Liver (tissue), 9 donors: ENCODE results near the gene RBM10. TPM values are rescaled to one million over a fixed set of nuclear protein-coding genes. Genes with fewer than 3 reads are reported as not detected.

Experiments
- DNase-seq: peaks from one replicate; pipeline ENCODE4 v3.0.0-alpha.2; 2017; ENCODE audit warnings: low spot score
- H3K27ac ChIP-seq, 2 donors: one replicate each; pipeline ENCODE4 v1.7.0; 2013; ENCODE audit warnings: inconsistent platforms in 2 of 2, low read length in 2 of 2, control low read depth in 1 of 2, low read depth in 1 of 2, mild to moderate bottlenecking in 1 of 2
- H3K27me3 ChIP-seq, 4 donors: one replicate each; pipeline versions ENCODE4 v1.6.1 to v1.7.0; 2013; ENCODE audit warnings: low read length in 3 of 4, inconsistent platforms in 1 of 4, mild to moderate bottlenecking in 1 of 4, moderate library complexity in 1 of 4; ENCODE audit not compliant: control insufficient read depth in 4 of 4, insufficient read depth in 4 of 4
- H3K36me3 ChIP-seq, 4 donors: one replicate each; pipeline versions ENCODE4 v1.6.1 to v1.7.0; 2013; ENCODE audit warnings: low read length in 3 of 4, mild to moderate bottlenecking in 3 of 4, low read depth in 1 of 4, moderate library complexity in 1 of 4; ENCODE audit not compliant: control insufficient read depth in 4 of 4, insufficient read depth in 3 of 4
- H3K4me1 ChIP-seq, 4 donors: one replicate each; pipeline versions ENCODE4 v1.6.1 to v1.7.0; 2013; ENCODE audit warnings: low read length in 3 of 4, mild to moderate bottlenecking in 3 of 4, moderate library complexity in 1 of 4; ENCODE audit not compliant: control insufficient read depth in 4 of 4, insufficient read depth in 4 of 4
- H3K4me3 ChIP-seq, 3 donors: one replicate each; pipeline versions ENCODE4 v1.6.1 to v1.7.0; 2013; ENCODE audit warnings: low read length in 3 of 3, control low read depth in 1 of 3, low read depth in 1 of 3, mild to moderate bottlenecking in 1 of 3
- H3K9ac ChIP-seq, 2 donors: one replicate each; pipeline ENCODE4 v1.7.0; 2013; ENCODE audit warnings: low read length in 2 of 2, mild to moderate bottlenecking in 2 of 2, moderate library complexity in 2 of 2, control low read depth in 1 of 2, low read depth in 1 of 2
- H3K9me3 ChIP-seq, 4 donors: one replicate each; pipeline versions ENCODE4 v1.6.1 to v1.7.0; 2013; ENCODE audit warnings: low read length in 3 of 4; ENCODE audit not compliant: control insufficient read depth in 4 of 4
- EGR1 ChIP-seq, 2 donors: IDR thresholded peaks; 2 replicates each; pipeline ENCODE4 v1.6.1; 2016 to 2018; ENCODE audit warnings: antibody characterized with exemption in 2 of 2, low read depth in 2 of 2
- FOXA1 ChIP-seq: IDR thresholded peaks from 2 replicates; pipeline ENCODE4 v1.6.1; 2016; ENCODE audit warnings: antibody characterized with exemption
- FOXA2 ChIP-seq: IDR thresholded peaks from 2 replicates; pipeline ENCODE4 v1.6.1; 2016; ENCODE audit warnings: antibody characterized with exemption
- GABPA ChIP-seq, 2 donors: IDR thresholded peaks in 1 of 2; conservative IDR thresholded peaks in 1 of 2; 2 replicates each; pipeline ENCODE4 v1.6.1; 2016; ENCODE audit warnings: antibody characterized with exemption in 2 of 2, mild to moderate bottlenecking in 1 of 2, moderate library complexity in 1 of 2
- HNF4A ChIP-seq, 2 donors: conservative IDR thresholded peaks; 2 replicates each; pipeline ENCODE4 v1.6.1; 2016; ENCODE audit warnings: antibody characterized with exemption in 2 of 2, mild to moderate bottlenecking in 2 of 2
- HNF4G ChIP-seq: IDR thresholded peaks from 2 replicates; pipeline ENCODE4 v1.6.1; 2016; ENCODE audit warnings: antibody characterized with exemption
- JUND ChIP-seq, 2 donors: IDR thresholded peaks; 2 replicates each; pipeline ENCODE4 v1.6.1; 2016; ENCODE audit warnings: antibody characterized with exemption in 2 of 2
- MAX ChIP-seq: IDR thresholded peaks from 2 replicates; pipeline ENCODE4 v1.6.1; 2016; ENCODE audit warnings: antibody characterized with exemption
- NR2F2 ChIP-seq: IDR thresholded peaks from 2 replicates; pipeline ENCODE4 v1.6.1; 2016; ENCODE audit warnings: antibody characterized with exemption
- RAD21 ChIP-seq, 2 donors: IDR thresholded peaks; 2 replicates each; pipeline ENCODE4 v1.6.1; 2016; ENCODE audit warnings: antibody characterized with exemption in 2 of 2, mild to moderate bottlenecking in 2 of 2
- REST ChIP-seq: IDR thresholded peaks from 2 replicates; pipeline ENCODE4 v1.6.1; 2016; ENCODE audit warnings: antibody characterized with exemption, mild to moderate bottlenecking
- RXRA ChIP-seq, 2 donors: IDR thresholded peaks; 2 replicates each; pipeline ENCODE4 v1.6.1; 2017 to 2018; ENCODE audit warnings: antibody characterized with exemption in 2 of 2, mild to moderate bottlenecking in 1 of 2
- SP1 ChIP-seq: IDR thresholded peaks from 2 replicates; pipeline ENCODE4 v1.6.1; 2018; ENCODE audit warnings: antibody characterized with exemption, mild to moderate bottlenecking
- TAF1 ChIP-seq: conservative IDR thresholded peaks from 2 replicates; pipeline ENCODE4 v1.6.1; 2016; ENCODE audit warnings: antibody characterized with exemption, mild to moderate bottlenecking
- YY1 ChIP-seq: IDR thresholded peaks from 2 replicates; pipeline ENCODE4 v1.6.1; 2016; ENCODE audit warnings: antibody characterized with exemption, mild to moderate bottlenecking
- WGBS: extraction: QIAGEN DNeasy Blood & Tissue Kit; methylation state at CpG from one replicate; pipeline ENCODE4 v1.1.7; 2013; 5-methylcytosine and 5-hydroxymethylcytosine counted together
- polyA plus RNA-seq, 2 donors: library from polyadenylated mRNA; stranded (reverse) in 1 of 2; unstranded in 1 of 2; fragments of 200-250 nt in 1 of 2; fragments of >200 nt in 1 of 2; fragmentation: Nextera tagmentation in 1 of 2; extraction: Ambion mirVana in 1 of 2; gene quantifications; one replicate each; pipeline versions ENCODE4 v1.2.1 to v1.2.3, GENCODE V29; 2013 to 2015
- total RNA-seq, 2 donors: library from RNA; depleted of rRNA; stranded (reverse); fragments of >200 nt; gene quantifications; one replicate each; pipeline ENCODE4 v1.2.3, GENCODE V29; 2014
- TF ChIP-seq, protein P1 (sequence below): fragments of 150-350 bp; IDR thresholded peaks from 2 replicates; pipeline ENCODE4 v1.5.1; 2017; ENCODE audit warnings: improper control_type of control experiment, low read depth, low read length; ENCODE audit not compliant: missing input control
- TF ChIP-seq, protein P2 (sequence below): IDR thresholded peaks from 2 replicates; pipeline ENCODE4 v1.6.1; 2016; ENCODE audit warnings: antibody characterized with exemption
- TF ChIP-seq, protein P3 (sequence below): IDR thresholded peaks from 2 replicates; pipeline ENCODE4 v1.6.1; 2016; ENCODE audit warnings: antibody characterized with exemption
- donor health status: healthy.
- donor health status: healthy.
- donor health status: healthy.
- donor health status: healthy.
- donor health status: healthy.

The RBM10 gene
- total and polyA plus RNA-seq, 4 donors, result 8.2 to 26.6 (median 17.5) TPM

DNA sequence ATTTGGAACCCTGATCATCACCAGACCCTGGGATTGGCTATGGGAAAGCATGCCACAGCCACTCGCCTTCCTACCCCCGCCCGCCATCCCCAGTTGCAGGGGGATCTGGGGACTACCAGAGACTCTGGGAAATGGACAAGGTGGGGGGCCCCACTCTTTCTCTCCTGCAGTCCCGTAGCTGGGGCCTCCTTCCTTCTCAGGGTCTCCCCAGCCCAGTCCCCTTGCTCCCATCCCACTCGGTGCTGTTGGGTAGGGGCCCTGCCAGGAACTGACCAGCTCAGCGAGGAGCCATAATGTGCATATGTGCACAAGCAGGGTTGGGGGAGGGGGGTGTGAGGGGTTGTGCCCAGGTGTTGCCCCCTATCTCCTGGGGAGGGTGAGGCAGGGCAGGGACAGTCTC lies 84.4 kb downstream of the RBM10 start:
- Histone ChIP-seq H3K27ac (no peak overlapping the region), H3K9ac (no peak overlapping the region), H3K36me3 (peaks cover 8 to 45% (median 23%) of the 10 kb centered on the region in 4 donors), H3K9me3 (no peaks in the 10 kb centered on the region), H3K27me3 (no peaks in the 10 kb centered on the region), H3K4me1 (peaks cover 0 to 7% (median 0%) of the 10 kb centered on the region in 4 donors), H3K4me3 (no peak overlapping the region)
- no peak for DNase-seq
- TF ChIP-seq EGR1 (IDR thresholded peaks at IDR 0.05; ENCODE audit: low read depth in 2 of 2) (no peak), TAF1 (no peak), HNF4G (no peak), GABPA (IDR thresholded peaks at IDR 0.05 in 1 of 2, conservative IDR thresholded peaks at IDR 0.05 in 1 of 2) (no peak), FOXA1 (no peak), REST (no peak), JUND (IDR thresholded peaks at IDR 0.05) (no peak), HNF4A (conservative IDR thresholded peaks at IDR 0.05) (no peak), FOXA2 (no peak), RAD21 (IDR thresholded peaks at IDR 0.05) (no peak), RXRA (IDR thresholded peaks at IDR 0.05) (no peak), SP1 (no peak), NR2F2 (no peak), MAX (no peak), YY1 (no peak)
- TF ChIP-seq, protein P1, sequence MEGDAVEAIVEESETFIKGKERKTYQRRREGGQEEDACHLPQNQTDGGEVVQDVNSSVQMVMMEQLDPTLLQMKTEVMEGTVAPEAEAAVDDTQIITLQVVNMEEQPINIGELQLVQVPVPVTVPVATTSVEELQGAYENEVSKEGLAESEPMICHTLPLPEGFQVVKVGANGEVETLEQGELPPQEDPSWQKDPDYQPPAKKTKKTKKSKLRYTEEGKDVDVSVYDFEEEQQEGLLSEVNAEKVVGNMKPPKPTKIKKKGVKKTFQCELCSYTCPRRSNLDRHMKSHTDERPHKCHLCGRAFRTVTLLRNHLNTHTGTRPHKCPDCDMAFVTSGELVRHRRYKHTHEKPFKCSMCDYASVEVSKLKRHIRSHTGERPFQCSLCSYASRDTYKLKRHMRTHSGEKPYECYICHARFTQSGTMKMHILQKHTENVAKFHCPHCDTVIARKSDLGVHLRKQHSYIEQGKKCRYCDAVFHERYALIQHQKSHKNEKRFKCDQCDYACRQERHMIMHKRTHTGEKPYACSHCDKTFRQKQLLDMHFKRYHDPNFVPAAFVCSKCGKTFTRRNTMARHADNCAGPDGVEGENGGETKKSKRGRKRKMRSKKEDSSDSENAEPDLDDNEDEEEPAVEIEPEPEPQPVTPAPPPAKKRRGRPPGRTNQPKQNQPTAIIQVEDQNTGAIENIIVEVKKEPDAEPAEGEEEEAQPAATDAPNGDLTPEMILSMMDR, result no peak
- TF ChIP-seq, protein P2, sequence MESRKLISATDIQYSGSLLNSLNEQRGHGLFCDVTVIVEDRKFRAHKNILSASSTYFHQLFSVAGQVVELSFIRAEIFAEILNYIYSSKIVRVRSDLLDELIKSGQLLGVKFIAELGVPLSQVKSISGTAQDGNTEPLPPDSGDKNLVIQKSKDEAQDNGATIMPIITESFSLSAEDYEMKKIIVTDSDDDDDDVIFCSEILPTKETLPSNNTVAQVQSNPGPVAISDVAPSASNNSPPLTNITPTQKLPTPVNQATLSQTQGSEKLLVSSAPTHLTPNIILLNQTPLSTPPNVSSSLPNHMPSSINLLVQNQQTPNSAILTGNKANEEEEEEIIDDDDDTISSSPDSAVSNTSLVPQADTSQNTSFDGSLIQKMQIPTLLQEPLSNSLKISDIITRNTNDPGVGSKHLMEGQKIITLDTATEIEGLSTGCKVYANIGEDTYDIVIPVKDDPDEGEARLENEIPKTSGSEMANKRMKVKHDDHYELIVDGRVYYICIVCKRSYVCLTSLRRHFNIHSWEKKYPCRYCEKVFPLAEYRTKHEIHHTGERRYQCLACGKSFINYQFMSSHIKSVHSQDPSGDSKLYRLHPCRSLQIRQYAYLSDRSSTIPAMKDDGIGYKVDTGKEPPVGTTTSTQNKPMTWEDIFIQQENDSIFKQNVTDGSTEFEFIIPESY, result no peak
- TF ChIP-seq, protein P3, sequence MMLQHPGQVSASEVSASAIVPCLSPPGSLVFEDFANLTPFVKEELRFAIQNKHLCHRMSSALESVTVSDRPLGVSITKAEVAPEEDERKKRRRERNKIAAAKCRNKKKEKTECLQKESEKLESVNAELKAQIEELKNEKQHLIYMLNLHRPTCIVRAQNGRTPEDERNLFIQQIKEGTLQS, result no peak
- WGBS, result 88% methylated on average over 6 of the region's 6 CpGs
